WTC11 (cell line): ENCODE measurements around the gene OR9Q1. TPM values are rescaled to one million over a fixed set of nuclear protein-coding genes. Genes with fewer than 3 reads are reported as not detected.
A peak's percentile ranks its signal among the peaks of the same experiment; 100 is the strongest.

Source experiments
- ATAC-seq: fragments of 200-7000 bp; cut with Tn5 transposase; 2 replicates; pipeline ENCODE4 v1.10.0; 2021; ENCODE audit warnings: mild to moderate bottlenecking, moderate library complexity
- CTCF ChIA-PET: fragments of 300-600 bp; sonication (Branson Sonifier 250); formaldehyde crosslinking; loops from one replicate; lab custom pipeline; 2021; ENCODE audit warnings: antibody characterized with exemption; lab: Charles Lee
- POLR2A ChIA-PET: fragments of 350-600 bp; sonication (Branson Sonifier 250); formaldehyde crosslinking; loops from one replicate; lab custom pipeline; 2021; ENCODE audit warnings: antibody characterized with exemption; lab: Charles Lee
- DNase-seq: peaks from one replicate; pipeline ENCODE4 v3.0.0; 2021; ENCODE audit warnings: low spot score
- H3K27ac Mint-ChIP-seq: 2 replicates; pipeline ENCODE4 v1.8.0; 2021; ENCODE audit warnings: mixed read lengths
- H3K27me3 Mint-ChIP-seq: 2 replicates; pipeline ENCODE4 v1.8.0; 2021; ENCODE audit warnings: low read depth, mild to moderate bottlenecking, moderate library complexity, mixed read lengths
- H3K36me3 Mint-ChIP-seq: 2 replicates; pipeline ENCODE4 v1.8.0; 2021; ENCODE audit warnings: mixed read lengths
- H3K4me1 Mint-ChIP-seq: 2 replicates; pipeline ENCODE4 v1.8.0; 2022; ENCODE audit warnings: mixed read lengths
- H3K4me3 Mint-ChIP-seq: 2 replicates; pipeline ENCODE4 v1.8.0; 2021; ENCODE audit warnings: mild to moderate bottlenecking, moderate library complexity, mixed read lengths
- H3K9me3 Mint-ChIP-seq: 2 replicates; pipeline ENCODE4 v1.8.0; 2021; ENCODE audit warnings: mixed read lengths
- FOXJ3 ChIP-seq: sonication (generic); formaldehyde crosslinking; IDR thresholded peaks from 2 replicates; pipeline ENCODE4 v1.9.0; 2021; ENCODE audit warnings: missing genetic modification reagents, mild to moderate bottlenecking, borderline replicate concordance
- GTF2I ChIP-seq: fragments of 250-450 bp; sonication (Bioruptor Pico); conservative IDR thresholded peaks from 2 replicates; pipeline ENCODE4 v1.4.0; 2021; ENCODE audit warnings: mild to moderate bottlenecking
- KAT7 ChIP-seq: sonication (generic); formaldehyde crosslinking; IDR thresholded peaks from 2 replicates; pipeline ENCODE4 v1.8.1; 2023; ENCODE audit warnings: missing genetic modification reagents, mild to moderate bottlenecking, borderline replicate concordance
- MYBL2 ChIP-seq: sonication (generic); formaldehyde crosslinking; IDR thresholded peaks from 2 replicates; pipeline ENCODE4 v1.8.1; 2023; ENCODE audit warnings: mild to moderate bottlenecking, moderate library complexity, missing genetic modification reagents
- RORB ChIP-seq: fragments of 250-450 bp; sonication (Bioruptor Pico); IDR thresholded peaks from 2 replicates; pipeline ENCODE4 v1.9.0; 2021; ENCODE audit warnings: mild to moderate bottlenecking
- ZNF263 ChIP-seq: sonication (generic); formaldehyde crosslinking; IDR thresholded peaks from 2 replicates; pipeline ENCODE4 v1.8.1; 2022; ENCODE audit warnings: low read depth, mild to moderate bottlenecking, moderate library complexity, missing genetic modification reagents
- ZNF317 ChIP-seq: sonication (generic); formaldehyde crosslinking; IDR thresholded peaks from 2 replicates; pipeline ENCODE4 v1.8.1; 2023; ENCODE audit warnings: low read depth, mild to moderate bottlenecking, moderate library complexity, missing genetic modification reagents, borderline replicate concordance
- ZNF423 ChIP-seq: fragments of 250-450 bp; sonication (Bioruptor Pico); IDR thresholded peaks from 2 replicates; pipeline ENCODE4 v2.1.2; 2022; ENCODE audit warnings: mild to moderate bottlenecking, moderate library complexity
- total RNA-seq: library from RNA; stranded (reverse); gene quantifications from 3 replicates; pipeline ENCODE4 v1.2.3, GENCODE V29; 2021
- TF ChIP-seq, protein P1 (sequence below): fragments of 200-600 bp; IDR thresholded peaks from 2 replicates; pipeline ENCODE4 v1.8.0; 2022; ENCODE audit warnings: antibody characterized with exemption
- TF ChIP-seq, protein P2 (sequence below): sonication (generic); formaldehyde crosslinking; IDR thresholded peaks from 2 replicates; pipeline ENCODE4 v1.8.0; 2023; ENCODE audit warnings: missing genetic modification reagents
- TF ChIP-seq, protein P3 (sequence below): fragments of 250-450 bp; sonication (Bioruptor Pico); IDR thresholded peaks from 2 replicates; pipeline ENCODE4 v1.9.0; 2021; ENCODE audit warnings: mild to moderate bottlenecking, borderline replicate concordance
- TF ChIP-seq, protein P4 (sequence below): sonication (generic); formaldehyde crosslinking; IDR thresholded peaks from 2 replicates; pipeline ENCODE4 v1.8.0; 2023; ENCODE audit warnings: mild to moderate bottlenecking, missing genetic modification reagents

OR9Q1 gene
- total RNA-seq, 1 experiment from 2014 or later = not detected

DNA sequence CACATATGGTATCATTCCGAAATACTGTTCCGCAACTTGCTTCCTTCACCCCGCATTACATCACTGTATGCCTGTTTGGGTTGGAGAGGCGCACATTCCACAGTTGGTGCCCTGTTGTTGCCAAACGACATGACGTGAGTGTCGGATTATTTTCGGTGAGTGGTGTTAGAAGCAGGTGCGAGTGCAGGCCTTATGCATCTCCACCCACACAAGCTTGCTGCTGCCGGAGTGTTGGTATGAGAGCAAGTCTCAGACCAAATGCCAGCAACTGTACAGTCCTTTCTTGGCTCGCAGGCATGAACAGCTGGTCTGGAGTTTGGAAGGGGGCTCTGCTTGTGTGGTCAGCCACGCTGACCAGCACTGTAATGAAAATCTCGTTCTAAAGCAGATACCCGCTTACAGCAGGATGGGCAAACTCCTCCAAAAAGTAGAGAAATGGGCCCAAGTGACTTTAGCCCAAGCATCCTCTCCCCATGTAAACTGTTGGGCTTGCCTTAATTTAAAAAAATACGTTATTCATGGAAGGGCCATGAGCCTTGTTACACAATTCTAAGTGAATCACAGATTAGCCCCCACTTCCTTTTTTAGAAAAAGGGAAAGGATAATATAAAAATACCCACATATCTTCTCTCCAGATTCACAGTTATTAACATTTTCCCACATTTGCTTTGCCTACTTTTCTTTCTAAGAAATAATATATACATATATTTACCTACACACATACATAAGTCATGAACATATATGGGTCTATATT is 48.7 kb upstream of the OR9Q1 start:
- TF ChIP-seq GTF2I (no peak), FOXJ3 (CRISPR knock-in tag) (no peak), RORB (no peak), MYBL2 (CRISPR knock-in tag) (no peak), KAT7 (CRISPR knock-in tag) (no peak), ZNF423 (CRISPR knock-in tag) (no peak)
- TF ChIP-seq, protein P1, sequence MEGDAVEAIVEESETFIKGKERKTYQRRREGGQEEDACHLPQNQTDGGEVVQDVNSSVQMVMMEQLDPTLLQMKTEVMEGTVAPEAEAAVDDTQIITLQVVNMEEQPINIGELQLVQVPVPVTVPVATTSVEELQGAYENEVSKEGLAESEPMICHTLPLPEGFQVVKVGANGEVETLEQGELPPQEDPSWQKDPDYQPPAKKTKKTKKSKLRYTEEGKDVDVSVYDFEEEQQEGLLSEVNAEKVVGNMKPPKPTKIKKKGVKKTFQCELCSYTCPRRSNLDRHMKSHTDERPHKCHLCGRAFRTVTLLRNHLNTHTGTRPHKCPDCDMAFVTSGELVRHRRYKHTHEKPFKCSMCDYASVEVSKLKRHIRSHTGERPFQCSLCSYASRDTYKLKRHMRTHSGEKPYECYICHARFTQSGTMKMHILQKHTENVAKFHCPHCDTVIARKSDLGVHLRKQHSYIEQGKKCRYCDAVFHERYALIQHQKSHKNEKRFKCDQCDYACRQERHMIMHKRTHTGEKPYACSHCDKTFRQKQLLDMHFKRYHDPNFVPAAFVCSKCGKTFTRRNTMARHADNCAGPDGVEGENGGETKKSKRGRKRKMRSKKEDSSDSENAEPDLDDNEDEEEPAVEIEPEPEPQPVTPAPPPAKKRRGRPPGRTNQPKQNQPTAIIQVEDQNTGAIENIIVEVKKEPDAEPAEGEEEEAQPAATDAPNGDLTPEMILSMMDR = no peak
- TF ChIP-seq, protein P2, sequence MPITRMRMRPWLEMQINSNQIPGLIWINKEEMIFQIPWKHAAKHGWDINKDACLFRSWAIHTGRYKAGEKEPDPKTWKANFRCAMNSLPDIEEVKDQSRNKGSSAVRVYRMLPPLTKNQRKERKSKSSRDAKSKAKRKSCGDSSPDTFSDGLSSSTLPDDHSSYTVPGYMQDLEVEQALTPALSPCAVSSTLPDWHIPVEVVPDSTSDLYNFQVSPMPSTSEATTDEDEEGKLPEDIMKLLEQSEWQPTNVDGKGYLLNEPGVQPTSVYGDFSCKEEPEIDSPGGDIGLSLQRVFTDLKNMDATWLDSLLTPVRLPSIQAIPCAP = no peak
- TF ChIP-seq, protein P3, sequence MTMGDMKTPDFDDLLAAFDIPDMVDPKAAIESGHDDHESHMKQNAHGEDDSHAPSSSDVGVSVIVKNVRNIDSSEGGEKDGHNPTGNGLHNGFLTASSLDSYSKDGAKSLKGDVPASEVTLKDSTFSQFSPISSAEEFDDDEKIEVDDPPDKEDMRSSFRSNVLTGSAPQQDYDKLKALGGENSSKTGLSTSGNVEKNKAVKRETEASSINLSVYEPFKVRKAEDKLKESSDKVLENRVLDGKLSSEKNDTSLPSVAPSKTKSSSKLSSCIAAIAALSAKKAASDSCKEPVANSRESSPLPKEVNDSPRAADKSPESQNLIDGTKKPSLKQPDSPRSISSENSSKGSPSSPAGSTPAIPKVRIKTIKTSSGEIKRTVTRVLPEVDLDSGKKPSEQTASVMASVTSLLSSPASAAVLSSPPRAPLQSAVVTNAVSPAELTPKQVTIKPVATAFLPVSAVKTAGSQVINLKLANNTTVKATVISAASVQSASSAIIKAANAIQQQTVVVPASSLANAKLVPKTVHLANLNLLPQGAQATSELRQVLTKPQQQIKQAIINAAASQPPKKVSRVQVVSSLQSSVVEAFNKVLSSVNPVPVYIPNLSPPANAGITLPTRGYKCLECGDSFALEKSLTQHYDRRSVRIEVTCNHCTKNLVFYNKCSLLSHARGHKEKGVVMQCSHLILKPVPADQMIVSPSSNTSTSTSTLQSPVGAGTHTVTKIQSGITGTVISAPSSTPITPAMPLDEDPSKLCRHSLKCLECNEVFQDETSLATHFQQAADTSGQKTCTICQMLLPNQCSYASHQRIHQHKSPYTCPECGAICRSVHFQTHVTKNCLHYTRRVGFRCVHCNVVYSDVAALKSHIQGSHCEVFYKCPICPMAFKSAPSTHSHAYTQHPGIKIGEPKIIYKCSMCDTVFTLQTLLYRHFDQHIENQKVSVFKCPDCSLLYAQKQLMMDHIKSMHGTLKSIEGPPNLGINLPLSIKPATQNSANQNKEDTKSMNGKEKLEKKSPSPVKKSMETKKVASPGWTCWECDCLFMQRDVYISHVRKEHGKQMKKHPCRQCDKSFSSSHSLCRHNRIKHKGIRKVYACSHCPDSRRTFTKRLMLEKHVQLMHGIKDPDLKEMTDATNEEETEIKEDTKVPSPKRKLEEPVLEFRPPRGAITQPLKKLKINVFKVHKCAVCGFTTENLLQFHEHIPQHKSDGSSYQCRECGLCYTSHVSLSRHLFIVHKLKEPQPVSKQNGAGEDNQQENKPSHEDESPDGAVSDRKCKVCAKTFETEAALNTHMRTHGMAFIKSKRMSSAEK = no peak
- TF ChIP-seq, protein P4, sequence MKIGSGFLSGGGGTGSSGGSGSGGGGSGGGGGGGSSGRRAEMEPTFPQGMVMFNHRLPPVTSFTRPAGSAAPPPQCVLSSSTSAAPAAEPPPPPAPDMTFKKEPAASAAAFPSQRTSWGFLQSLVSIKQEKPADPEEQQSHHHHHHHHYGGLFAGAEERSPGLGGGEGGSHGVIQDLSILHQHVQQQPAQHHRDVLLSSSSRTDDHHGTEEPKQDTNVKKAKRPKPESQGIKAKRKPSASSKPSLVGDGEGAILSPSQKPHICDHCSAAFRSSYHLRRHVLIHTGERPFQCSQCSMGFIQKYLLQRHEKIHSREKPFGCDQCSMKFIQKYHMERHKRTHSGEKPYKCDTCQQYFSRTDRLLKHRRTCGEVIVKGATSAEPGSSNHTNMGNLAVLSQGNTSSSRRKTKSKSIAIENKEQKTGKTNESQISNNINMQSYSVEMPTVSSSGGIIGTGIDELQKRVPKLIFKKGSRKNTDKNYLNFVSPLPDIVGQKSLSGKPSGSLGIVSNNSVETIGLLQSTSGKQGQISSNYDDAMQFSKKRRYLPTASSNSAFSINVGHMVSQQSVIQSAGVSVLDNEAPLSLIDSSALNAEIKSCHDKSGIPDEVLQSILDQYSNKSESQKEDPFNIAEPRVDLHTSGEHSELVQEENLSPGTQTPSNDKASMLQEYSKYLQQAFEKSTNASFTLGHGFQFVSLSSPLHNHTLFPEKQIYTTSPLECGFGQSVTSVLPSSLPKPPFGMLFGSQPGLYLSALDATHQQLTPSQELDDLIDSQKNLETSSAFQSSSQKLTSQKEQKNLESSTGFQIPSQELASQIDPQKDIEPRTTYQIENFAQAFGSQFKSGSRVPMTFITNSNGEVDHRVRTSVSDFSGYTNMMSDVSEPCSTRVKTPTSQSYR (CRISPR knock-in tag) = no peak
- no peak for ATAC-seq
- peaks cover 5% of the 10 kb centered on the region for H3K9me3 Mint-ChIP-seq
- H3K27me3 Mint-ChIP-seq = no peaks in the 10 kb centered on the region
- DNase-seq = no peak
- CTCF ChIA-PET = no interaction called here
- POLR2A ChIA-PET = no interaction called here
- no peaks in the 10 kb centered on the region; the same call in 1 of the 2 replicates for H3K36me3 Mint-ChIP-seq
- no peak overlapping the region for H3K27ac Mint-ChIP-seq
- H3K4me1 Mint-ChIP-seq = peaks cover 14% of the 10 kb centered on the region
- no peak overlapping the region for H3K4me3 Mint-ChIP-seq

DNA sequence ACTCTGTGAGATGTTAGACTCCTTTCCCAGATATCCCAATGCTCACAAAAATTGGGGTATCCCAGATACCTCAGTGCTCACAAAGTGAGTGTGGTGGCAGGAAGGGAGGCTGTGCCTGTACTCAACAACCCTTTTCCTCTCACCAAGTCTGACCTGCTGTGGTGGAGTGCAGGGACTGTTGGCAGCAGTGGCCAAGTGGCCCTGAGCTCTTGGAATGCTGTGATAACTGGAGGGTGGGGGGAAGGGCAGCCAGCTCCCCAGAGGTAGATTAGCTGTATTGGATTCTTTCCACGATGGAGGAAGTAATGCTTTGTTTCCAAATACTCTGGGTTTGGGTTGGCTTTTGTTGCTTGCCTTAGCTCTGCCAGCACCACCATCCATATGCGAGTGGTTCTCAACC is 46.0 kb upstream of the OR9Q1 start:
- ChIA-PET POLR2A (interaction anchor here (0.5 kb wide), 1 partner anchor 131 kb away, joined by 4 read pairs; no protein-coding TSS in a partner anchor), CTCF (interaction anchor here (1.2 to 2.2 kb wide), 2 partner anchors 82 to 308 kb away, joined by 3 to 11 read pairs; no protein-coding TSS in a partner anchor)
- Mint-ChIP-seq H3K27ac (no peak overlapping the region), H3K9me3 (peaks cover 5% of the 10 kb centered on the region), H3K36me3 (no peaks in the 10 kb centered on the region; the same call in 1 of the 2 replicates), H3K4me3 (no peak overlapping the region), H3K27me3 (no peaks in the 10 kb centered on the region), H3K4me1 (peaks cover 14% of the 10 kb centered on the region)
- ATAC-seq (peak; percentile 60), DNase-seq (no peak)
- no peak for TF ChIP-seq KAT7 (CRISPR knock-in tag)
- no peak for TF ChIP-seq ZNF263 (CRISPR knock-in tag)
- no peak for TF ChIP-seq ZNF317 (CRISPR knock-in tag)
